Measurements from ENCODE around the gene PPP6C. TPM values are rescaled to one million over a fixed set of nuclear protein-coding genes. Genes with fewer than 3 reads are reported as not detected.
A peak's percentile ranks its signal among the peaks of the same experiment; 100 is the strongest.
"Not testable (repeated sequence)": the region's sequence is repeated elsewhere in the genome, so short reads cannot be mapped to it uniquely, and the experiment has no call there.

PPP6C gene
- 10 to 100 TPM; 17.2 to 22.7 TPM for polyA plus RNA-seq

- WGBS, 2 donors = 0% methylated on average over 82 of the region's 82 CpGs
- H3K27ac ChIP-seq (ENCODE audit: low read depth in 2 of 2, low read length in 1 of 2) = peak within 1 kb of the TSS; percentile 95 to 98
- H3K4me1 ChIP-seq (ENCODE audit: control insufficient read depth in 2 of 2, insufficient read depth in 2 of 2, low read length in 1 of 2) = peaks cover 0 to 9% of the 10 kb centered on the region in 2 donors
- H3K4me3 ChIP-seq (ENCODE audit: low read depth in 1 of 2, low read length in 2 of 2) = peak within 1 kb of the TSS; percentile 96 to 100
- H3K36me3 ChIP-seq (ENCODE audit: control insufficient read depth in 2 of 2, insufficient read depth in 2 of 2, low read length in 1 of 2) = no peaks in the 10 kb centered on the region
- H3K27me3 ChIP-seq (ENCODE audit: control insufficient read depth in 1 of 2, insufficient read depth in 2 of 2, low read length in 2 of 2) = no peaks in the 10 kb centered on the region
- no peaks in the 10 kb centered on the region for H3K9me3 ChIP-seq (ENCODE audit: control insufficient read depth in 2 of 2, insufficient read depth in 1 of 2, low read depth in 1 of 2, low read length in 1 of 2)
Measured at GRCh38 chr9:125189361-125190289, at the start of gene PPP6C. TSS of gene PPP6C (minus strand) at chr9:125189803. CDS start at chr9:125189718, 85 bp downstream.

GRCh38 chr9:125238915-125239446 is 49.4 kb upstream of the PPP6C start:
- 73 to 86% methylated on average over 14 of the region's 14 CpGs for WGBS, 2 donors
- peaks cover 0 to 2% of the 10 kb centered on the region in 2 donors for H3K4me1 ChIP-seq (ENCODE audit: control insufficient read depth in 2 of 2, insufficient read depth in 2 of 2, low read length in 1 of 2)
- H3K9me3 ChIP-seq (ENCODE audit: control insufficient read depth in 2 of 2, insufficient read depth in 1 of 2, low read depth in 1 of 2, low read length in 1 of 2) = no peaks in the 10 kb centered on the region
- H3K4me3 ChIP-seq (ENCODE audit: low read depth in 1 of 2, low read length in 2 of 2) = peak overlapping the region in 1 of 2 donors; percentile 85
- H3K36me3 ChIP-seq (ENCODE audit: control insufficient read depth in 2 of 2, insufficient read depth in 2 of 2, low read length in 1 of 2) = peaks cover 4% of the 10 kb centered on the region in 2 donors
- no peak overlapping the region for H3K27ac ChIP-seq (ENCODE audit: low read depth in 2 of 2, low read length in 1 of 2)
- no peaks in the 10 kb centered on the region for H3K27me3 ChIP-seq (ENCODE audit: control insufficient read depth in 1 of 2, insufficient read depth in 2 of 2, low read length in 2 of 2)

GRCh38 chr9:125238127-125238914 is 48.7 kb upstream of the PPP6C start:
- Histone ChIP-seq H3K27me3 (ENCODE audit: control insufficient read depth in 1 of 2, insufficient read depth in 2 of 2, low read length in 2 of 2) (no peaks in the 10 kb centered on the region), H3K36me3 (ENCODE audit: control insufficient read depth in 2 of 2, insufficient read depth in 2 of 2, low read length in 1 of 2) (peaks cover 4% of the 10 kb centered on the region in 2 donors), H3K9me3 (ENCODE audit: control insufficient read depth in 2 of 2, insufficient read depth in 1 of 2, low read depth in 1 of 2, low read length in 1 of 2) (no peaks in the 10 kb centered on the region), H3K27ac (ENCODE audit: low read depth in 2 of 2, low read length in 1 of 2) (no peak overlapping the region), H3K4me3 (ENCODE audit: low read depth in 1 of 2, low read length in 2 of 2) (peak overlapping the region; percentile 1 to 85), H3K4me1 (ENCODE audit: control insufficient read depth in 2 of 2, insufficient read depth in 2 of 2, low read length in 1 of 2) (peaks cover 0 to 2% of the 10 kb centered on the region in 2 donors)
- 76 to 84% methylated on average over 7 of the region's 7 CpGs for WGBS, 2 donors

- 56 to 78% methylated on average over 5 of the region's 5 CpGs for WGBS, 2 donors
- H3K9me3 ChIP-seq (ENCODE audit: control insufficient read depth in 2 of 2, insufficient read depth in 1 of 2, low read depth in 1 of 2, low read length in 1 of 2); H3K36me3 ChIP-seq (ENCODE audit: control insufficient read depth in 2 of 2, insufficient read depth in 2 of 2, low read length in 1 of 2); H3K27me3 ChIP-seq (ENCODE audit: control insufficient read depth in 1 of 2, insufficient read depth in 2 of 2, low read length in 2 of 2); H3K4me1 ChIP-seq (ENCODE audit: control insufficient read depth in 2 of 2, insufficient read depth in 2 of 2, low read length in 1 of 2); H3K27ac ChIP-seq (ENCODE audit: low read depth in 2 of 2, low read length in 1 of 2): not testable (repeated sequence)
- H3K4me3 ChIP-seq (ENCODE audit: low read depth in 1 of 2, low read length in 2 of 2) = peak overlapping the region in 1 of 2 donors; percentile 18
Measured at GRCh38 chr9:125236520-125237159, 47.0 kb upstream of the PPP6C start.

GRCh38 chr9:125235804-125236519 is 46.4 kb upstream of the PPP6C start:
- Histone ChIP-seq H3K9me3 (ENCODE audit: control insufficient read depth in 2 of 2, insufficient read depth in 1 of 2, low read depth in 1 of 2, low read length in 1 of 2) (no peaks in the 10 kb centered on the region), H3K36me3 (ENCODE audit: control insufficient read depth in 2 of 2, insufficient read depth in 2 of 2, low read length in 1 of 2) (peaks cover 4 to 6% of the 10 kb centered on the region in 2 donors), H3K27me3 (ENCODE audit: control insufficient read depth in 1 of 2, insufficient read depth in 2 of 2, low read length in 2 of 2) (no peaks in the 10 kb centered on the region), H3K4me3 (ENCODE audit: low read depth in 1 of 2, low read length in 2 of 2) (peak overlapping the region in 1 of 2 donors; percentile 18), H3K27ac (ENCODE audit: low read depth in 2 of 2, low read length in 1 of 2) (no peak overlapping the region), H3K4me1 (ENCODE audit: control insufficient read depth in 2 of 2, insufficient read depth in 2 of 2, low read length in 1 of 2) (peaks cover 0 to 2% of the 10 kb centered on the region in 2 donors)
- 52 to 55% methylated on average over 5 of the region's 5 CpGs for WGBS, 2 donors

- not testable (repeated sequence) for H3K27ac ChIP-seq (ENCODE audit: low read depth in 2 of 2, low read length in 1 of 2)
Measured at GRCh38 chr9:125234099-125234498, 44.5 kb upstream of the PPP6C start.

GRCh38 chr9:125233678-125234077 is 44.1 kb upstream of the PPP6C start:
- Histone ChIP-seq H3K4me3 (ENCODE audit: low read depth in 1 of 2, low read length in 2 of 2) (no peak overlapping the region), H3K4me1 (ENCODE audit: control insufficient read depth in 2 of 2, insufficient read depth in 2 of 2, low read length in 1 of 2) (no peaks in the 10 kb centered on the region), H3K27ac (ENCODE audit: low read depth in 2 of 2, low read length in 1 of 2) (no peak overlapping the region), H3K27me3 (ENCODE audit: control insufficient read depth in 1 of 2, insufficient read depth in 2 of 2, low read length in 2 of 2) (no peaks in the 10 kb centered on the region), H3K36me3 (ENCODE audit: control insufficient read depth in 2 of 2, insufficient read depth in 2 of 2, low read length in 1 of 2) (peaks cover 4% of the 10 kb centered on the region in 2 donors), H3K9me3 (ENCODE audit: control insufficient read depth in 2 of 2, insufficient read depth in 1 of 2, low read depth in 1 of 2, low read length in 1 of 2) (no peaks in the 10 kb centered on the region)
- 52 to 56% methylated on average over 3 of the region's 3 CpGs for WGBS, 2 donors

More at GRCh38 chr9:125234099-125234498, 44.5 kb upstream of the PPP6C start:
- not testable (repeated sequence) for H3K4me3 ChIP-seq (ENCODE audit: low read depth in 1 of 2, low read length in 2 of 2); H3K36me3 ChIP-seq (ENCODE audit: control insufficient read depth in 2 of 2, insufficient read depth in 2 of 2, low read length in 1 of 2); H3K4me1 ChIP-seq (ENCODE audit: control insufficient read depth in 2 of 2, insufficient read depth in 2 of 2, low read length in 1 of 2); H3K9me3 ChIP-seq (ENCODE audit: control insufficient read depth in 2 of 2, insufficient read depth in 1 of 2, low read depth in 1 of 2, low read length in 1 of 2); H3K27me3 ChIP-seq (ENCODE audit: control insufficient read depth in 1 of 2, insufficient read depth in 2 of 2, low read length in 2 of 2)
- 90 to 94% methylated on average over 8 of the region's 8 CpGs for WGBS, 2 donors

GRCh38 chr9:125227761-125228160 is 38.2 kb upstream of the PPP6C start:
- Histone ChIP-seq H3K27ac (ENCODE audit: low read depth in 2 of 2, low read length in 1 of 2) (no peak overlapping the region), H3K36me3 (ENCODE audit: control insufficient read depth in 2 of 2, insufficient read depth in 2 of 2, low read length in 1 of 2) (peaks cover 0 to 2% of the 10 kb centered on the region in 2 donors), H3K9me3 (ENCODE audit: control insufficient read depth in 2 of 2, insufficient read depth in 1 of 2, low read depth in 1 of 2, low read length in 1 of 2) (no peaks in the 10 kb centered on the region), H3K4me1 (ENCODE audit: control insufficient read depth in 2 of 2, insufficient read depth in 2 of 2, low read length in 1 of 2) (no peaks in the 10 kb centered on the region), H3K27me3 (ENCODE audit: control insufficient read depth in 1 of 2, insufficient read depth in 2 of 2, low read length in 2 of 2) (no peaks in the 10 kb centered on the region), H3K4me3 (ENCODE audit: low read depth in 1 of 2, low read length in 2 of 2) (no peak overlapping the region)
- WGBS, 2 donors = 94 to 97% methylated on average over 6 of the region's 6 CpGs
